GM06990 (cell line): ENCODE results near the gene AQP3.

Experiments used
- DNase-seq: peaks from one replicate; pipeline ENCODE4 v3.0.0-alpha.2; 2011; ENCODE audit not compliant: insufficient read length; ENCODE audit errors: extremely low read depth
- H3K27me3 ChIP-seq: replicated peaks from 2 replicates; pipeline ENCODE4 v1.6.0; 2011; ENCODE audit warnings: low read length; ENCODE audit not compliant: control insufficient read depth, insufficient read depth
- H3K36me3 ChIP-seq: 2 replicates; pipeline ENCODE4 v1.5.1; 2011; ENCODE audit warnings: low read length; ENCODE audit not compliant: control insufficient read depth, insufficient read depth
- H3K4me3 ChIP-seq: replicated peaks from 2 replicates; pipeline ENCODE4 v1.5.1; 2011; ENCODE audit warnings: low read depth, mild to moderate bottlenecking, control low read depth, low read length
- TF ChIP-seq, protein P1 (sequence below): IDR thresholded peaks from 2 replicates; pipeline ENCODE4 v1.5.1; 2011; ENCODE audit warnings: low read length, control low read depth, mild to moderate bottlenecking, inconsistent platforms; ENCODE audit not compliant: insufficient read depth, poor library complexity, severe bottlenecking

The AQP3 gene

GRCh38 chr9:33442125-33442524 is 5.3 kb downstream of the AQP3 start:
- no peak overlapping the region for H3K4me3 ChIP-seq
- TF ChIP-seq, protein P1, sequence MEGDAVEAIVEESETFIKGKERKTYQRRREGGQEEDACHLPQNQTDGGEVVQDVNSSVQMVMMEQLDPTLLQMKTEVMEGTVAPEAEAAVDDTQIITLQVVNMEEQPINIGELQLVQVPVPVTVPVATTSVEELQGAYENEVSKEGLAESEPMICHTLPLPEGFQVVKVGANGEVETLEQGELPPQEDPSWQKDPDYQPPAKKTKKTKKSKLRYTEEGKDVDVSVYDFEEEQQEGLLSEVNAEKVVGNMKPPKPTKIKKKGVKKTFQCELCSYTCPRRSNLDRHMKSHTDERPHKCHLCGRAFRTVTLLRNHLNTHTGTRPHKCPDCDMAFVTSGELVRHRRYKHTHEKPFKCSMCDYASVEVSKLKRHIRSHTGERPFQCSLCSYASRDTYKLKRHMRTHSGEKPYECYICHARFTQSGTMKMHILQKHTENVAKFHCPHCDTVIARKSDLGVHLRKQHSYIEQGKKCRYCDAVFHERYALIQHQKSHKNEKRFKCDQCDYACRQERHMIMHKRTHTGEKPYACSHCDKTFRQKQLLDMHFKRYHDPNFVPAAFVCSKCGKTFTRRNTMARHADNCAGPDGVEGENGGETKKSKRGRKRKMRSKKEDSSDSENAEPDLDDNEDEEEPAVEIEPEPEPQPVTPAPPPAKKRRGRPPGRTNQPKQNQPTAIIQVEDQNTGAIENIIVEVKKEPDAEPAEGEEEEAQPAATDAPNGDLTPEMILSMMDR: no peak
- no peaks in the 10 kb centered on the region for H3K36me3 ChIP-seq
- no peaks in the 10 kb centered on the region; the same call in 1 of the 2 replicates for H3K27me3 ChIP-seq
- no peak for DNase-seq

GRCh38 chr9:33440609-33441008 is 6.8 kb downstream of the AQP3 start:
- Histone ChIP-seq H3K36me3 (no peaks in the 10 kb centered on the region), H3K4me3 (no peak overlapping the region), H3K27me3 (no peaks in the 10 kb centered on the region; the same call in 1 of the 2 replicates)
- no peak for DNase-seq
- TF ChIP-seq, protein P1: no peak

GRCh38 chr9:33440204-33440603 is 7.2 kb downstream of the AQP3 start:
- peaks cover 1% of the 10 kb centered on the region; the same call in 1 of the 2 replicates for H3K27me3 ChIP-seq
- no peak overlapping the region for H3K4me3 ChIP-seq
- no peaks in the 10 kb centered on the region for H3K36me3 ChIP-seq
- TF ChIP-seq, protein P1: no peak
- DNase-seq: no peak

GRCh38 chr9:33439731-33440130 is 7.7 kb downstream of the AQP3 start:
- H3K4me3 ChIP-seq: no peak overlapping the region
- peaks cover 1% of the 10 kb centered on the region; the same call in 1 of the 2 replicates for H3K27me3 ChIP-seq
- H3K36me3 ChIP-seq: no peaks in the 10 kb centered on the region
- DNase-seq: no peak
- TF ChIP-seq, protein P1: no peak

GRCh38 chr9:33438926-33439680 is 8.3 kb downstream of the AQP3 start:
- Histone ChIP-seq H3K27me3 (peaks cover 1% of the 10 kb centered on the region; the same call in 1 of the 2 replicates), H3K4me3 (no peak overlapping the region), H3K36me3 (no peaks in the 10 kb centered on the region)
- TF ChIP-seq, protein P1: no peak
- DNase-seq: no peak
